Measurements from ENCODE around the gene SND1. TPM values are rescaled to one million over a fixed set of nuclear protein-coding genes. Genes with fewer than 3 reads are reported as not detected.

SND1 gene
- total and polyA plus RNA-seq, 2 donors (not counting 1 experiment from before 2014, with no cell fraction given), result 44.4 to 165 TPM

- TF ChIP-seq EZH2 (IDR thresholded peaks at IDR 0.05; ENCODE audit: borderline replicate concordance, insufficient read depth, low read depth, low read length, poor library complexity, severe bottlenecking), result no peak
- TF ChIP-seq, protein P1, sequence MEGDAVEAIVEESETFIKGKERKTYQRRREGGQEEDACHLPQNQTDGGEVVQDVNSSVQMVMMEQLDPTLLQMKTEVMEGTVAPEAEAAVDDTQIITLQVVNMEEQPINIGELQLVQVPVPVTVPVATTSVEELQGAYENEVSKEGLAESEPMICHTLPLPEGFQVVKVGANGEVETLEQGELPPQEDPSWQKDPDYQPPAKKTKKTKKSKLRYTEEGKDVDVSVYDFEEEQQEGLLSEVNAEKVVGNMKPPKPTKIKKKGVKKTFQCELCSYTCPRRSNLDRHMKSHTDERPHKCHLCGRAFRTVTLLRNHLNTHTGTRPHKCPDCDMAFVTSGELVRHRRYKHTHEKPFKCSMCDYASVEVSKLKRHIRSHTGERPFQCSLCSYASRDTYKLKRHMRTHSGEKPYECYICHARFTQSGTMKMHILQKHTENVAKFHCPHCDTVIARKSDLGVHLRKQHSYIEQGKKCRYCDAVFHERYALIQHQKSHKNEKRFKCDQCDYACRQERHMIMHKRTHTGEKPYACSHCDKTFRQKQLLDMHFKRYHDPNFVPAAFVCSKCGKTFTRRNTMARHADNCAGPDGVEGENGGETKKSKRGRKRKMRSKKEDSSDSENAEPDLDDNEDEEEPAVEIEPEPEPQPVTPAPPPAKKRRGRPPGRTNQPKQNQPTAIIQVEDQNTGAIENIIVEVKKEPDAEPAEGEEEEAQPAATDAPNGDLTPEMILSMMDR (IDR thresholded peaks at IDR 0.05), result no peak
- no peak for DNase-seq
- Mint-ChIP-seq H3K27ac (no peak overlapping the region), H3K9me3 (ENCODE audit: insufficient read depth) (no peaks in the 10 kb centered on the region), H3K4me3 (no peak overlapping the region), H3K27me3 (no peaks in the 10 kb centered on the region), H3K4me1 (peaks cover 27% of the 10 kb centered on the region)
- Histone ChIP-seq H3K9me3 (ENCODE audit: control extremely low read depth in 1 of 3, control insufficient read depth in 2 of 3, insufficient read depth in 1 of 3, low read length in 2 of 3) (peaks cover 0 to 10% (median 0%) of the 10 kb centered on the region in 3 donors), H3K4me3 (ENCODE audit: control extremely low read depth in 1 of 5, extremely low read depth in 1 of 5, insufficient read depth in 1 of 5, low read depth in 2 of 5, low read length in 4 of 5) (no peak overlapping the region), H2AFZ (ENCODE audit: insufficient read depth, low read depth, low read length, poor library complexity, severe bottlenecking) (no peak overlapping the region), H3K4me2 (replicated peaks; ENCODE audit: low read depth, low read length, poor library complexity, severe bottlenecking) (no peak overlapping the region), H4K20me1 (ENCODE audit: control insufficient read depth, insufficient read depth, low read length, poor library complexity, severe bottlenecking) (no peaks in the 10 kb centered on the region), H3K27ac (ENCODE audit: low read length in 2 of 2) (no peak overlapping the region), H3K36me3 (replicated peaks in 1 of 2; ENCODE audit: control extremely low read depth in 1 of 2, control insufficient read depth in 1 of 2, extremely low read depth in 1 of 2, insufficient read depth in 2 of 2, low read length in 1 of 2) (no peaks in the 10 kb centered on the region), H3K9ac (ENCODE audit: low read length) (no peak overlapping the region), H3K4me1 (ENCODE audit: control insufficient read depth in 2 of 2, insufficient read depth in 2 of 2, low read length in 2 of 2) (peaks cover 15 to 21% of the 10 kb centered on the region in 2 donors), H3K79me2 (ENCODE audit: control insufficient read depth, insufficient read depth, low read length) (no peaks in the 10 kb centered on the region), H3K27me3 (replicated peaks in 1 of 4; ENCODE audit: control extremely low read depth in 1 of 4, control insufficient read depth in 3 of 4, insufficient read depth in 4 of 4, low read length in 3 of 4) (no peaks in the 10 kb centered on the region)
- intact Hi-C loops (cut with micrococcal nuclease), result no loop called here
- no peak for ATAC-seq (ENCODE audit: low read depth)
- ChIA-PET CTCF (no interaction called here), POLR2A (no interaction called here)
- 94% methylated on average over 3 of the region's 5 CpGs for WGBS (ENCODE audit: insufficient coverage)
Observed at GRCh38 chr7:128119036-128119435, 467.0 kb downstream of the SND1 start.

- no peak overlapping the region for H3K9ac ChIP-seq (ENCODE audit: low read length)
- ChIA-PET POLR2A (no interaction called here), CTCF (interaction anchor here (0.7 kb wide), 1 partner anchor 15 kb away, joined by 3 read pairs; no protein-coding TSS in a partner anchor)
- Mint-ChIP-seq H3K4me3 (no peak overlapping the region), H3K9me3 (ENCODE audit: insufficient read depth) (no peaks in the 10 kb centered on the region), H3K27ac (no peak overlapping the region), H3K27me3 (no peaks in the 10 kb centered on the region), H3K4me1 (peaks cover 30% of the 10 kb centered on the region)
- H3K36me3 ChIP-seq (replicated peaks in 1 of 2; ENCODE audit: control extremely low read depth in 1 of 2, control insufficient read depth in 1 of 2, extremely low read depth in 1 of 2, insufficient read depth in 2 of 2, low read length in 1 of 2), result no peaks in the 10 kb centered on the region
- H3K27ac ChIP-seq (ENCODE audit: low read length in 2 of 2), result no peak overlapping the region
- intact Hi-C loops (cut with micrococcal nuclease), result no loop called here
- H3K4me3 ChIP-seq (ENCODE audit: control extremely low read depth in 1 of 5, extremely low read depth in 1 of 5, insufficient read depth in 1 of 5, low read depth in 2 of 5, low read length in 4 of 5), result no peak overlapping the region
- H2AFZ ChIP-seq (ENCODE audit: insufficient read depth, low read depth, low read length, poor library complexity, severe bottlenecking), result no peak overlapping the region
- peaks cover 0 to 4% (median 0%) of the 10 kb centered on the region in 3 donors for H3K9me3 ChIP-seq (ENCODE audit: control extremely low read depth in 1 of 3, control insufficient read depth in 2 of 3, insufficient read depth in 1 of 3, low read length in 2 of 3)
- H3K79me2 ChIP-seq (ENCODE audit: control insufficient read depth, insufficient read depth, low read length), result no peaks in the 10 kb centered on the region
- no peaks in the 10 kb centered on the region for H3K27me3 ChIP-seq (replicated peaks in 1 of 4; ENCODE audit: control extremely low read depth in 1 of 4, control insufficient read depth in 3 of 4, insufficient read depth in 4 of 4, low read length in 3 of 4)
- no peak for TF ChIP-seq EZH2 (IDR thresholded peaks at IDR 0.05; ENCODE audit: borderline replicate concordance, insufficient read depth, low read depth, low read length, poor library complexity, severe bottlenecking)
- TF ChIP-seq, protein P1 (IDR thresholded peaks at IDR 0.05), result no peak
- ATAC-seq (ENCODE audit: low read depth), result no peak
- H3K4me2 ChIP-seq (replicated peaks; ENCODE audit: low read depth, low read length, poor library complexity, severe bottlenecking), result no peak overlapping the region
- no peaks in the 10 kb centered on the region for H4K20me1 ChIP-seq (ENCODE audit: control insufficient read depth, insufficient read depth, low read length, poor library complexity, severe bottlenecking)
- 98% methylated on average over 7 of the region's 7 CpGs for WGBS (ENCODE audit: insufficient coverage)
- H3K4me1 ChIP-seq (ENCODE audit: control insufficient read depth in 2 of 2, insufficient read depth in 2 of 2, low read length in 2 of 2), result peaks cover 19 to 21% of the 10 kb centered on the region in 2 donors
- DNase-seq, result no peak
Observed at GRCh38 chr7:128120116-128120515, 468.1 kb downstream of the SND1 start.

Data from B cell (primary cell).